HTR-8/SVneo (cell line): ENCODE data around the gene CYP4F2.
"Not testable (repeated sequence)": the region's sequence is repeated elsewhere in the genome, so short reads cannot be mapped to it uniquely, and the experiment has no call there.

Source experiments
- DNase-seq: peaks from one replicate; pipeline ENCODE4 v3.0.0; 2011; ENCODE audit warnings: low spot score, mixed read lengths; ENCODE audit not compliant: insufficient read length
- FAIRE-seq: peaks from 2 replicates; lab custom pipeline; 2011; peaks lifted over from hg19 to GRCh38; lab: Jason Lieb, UNC

CYP4F2 gene

GRCh38 chr19:15902254-15902653 is 4.4 kb upstream of the CYP4F2 start:
- no peak for FAIRE-seq
- DNase-seq = no peak

GRCh38 chr19:15900504-15900903 is 2.6 kb upstream of the CYP4F2 start:
- FAIRE-seq = no peak
- no peak for DNase-seq

- not testable (repeated sequence) for DNase-seq, FAIRE-seq
Observed at GRCh38 chr19:15900032-15900431, 2.2 kb upstream of the CYP4F2 start.

GRCh38 chr19:15899561-15899960 is 1.7 kb upstream of the CYP4F2 start:
- not testable (repeated sequence) for DNase-seq, FAIRE-seq

GRCh38 chr19:15897026-15897737 is 692 bp downstream of the CYP4F2 start:
- no peak for FAIRE-seq

GRCh38 chr19:15895876-15896430 is 1.9 kb downstream of the CYP4F2 start:
- no peak for DNase-seq
- FAIRE-seq = no peak

More at GRCh38 chr19:15897026-15897737, 692 bp downstream of the CYP4F2 start:
- DNase-seq = no peak

GRCh38 chr19:15894359-15894758 is 3.5 kb downstream of the CYP4F2 start:
- DNase-seq (no peak), FAIRE-seq (no peak)

- no peak for FAIRE-seq
Observed at GRCh38 chr19:15893477-15893876, 4.4 kb downstream of the CYP4F2 start.

GRCh38 chr19:15892012-15892411 is 5.9 kb downstream of the CYP4F2 start:
- DNase-seq = no peak
- FAIRE-seq = no peak

More at GRCh38 chr19:15893477-15893876, 4.4 kb downstream of the CYP4F2 start:
- no peak for DNase-seq

- no peak for DNase-seq
- FAIRE-seq = no peak
Observed at GRCh38 chr19:15891434-15891833, 6.4 kb downstream of the CYP4F2 start.

GRCh38 chr19:15889339-15889738 is 8.5 kb downstream of the CYP4F2 start:
- not testable (repeated sequence) for FAIRE-seq, DNase-seq

- no peak for DNase-seq
- no peak for FAIRE-seq
Observed at GRCh38 chr19:15885919-15886318, 12.0 kb downstream of the CYP4F2 start.

GRCh38 chr19:15885167-15885566 is 12.7 kb downstream of the CYP4F2 start:
- FAIRE-seq (no peak), DNase-seq (no peak)

GRCh38 chr19:15883329-15883728 is 14.5 kb downstream of the CYP4F2 start:
- DNase-seq, FAIRE-seq: not testable (repeated sequence)

- FAIRE-seq (no peak), DNase-seq (no peak)
Observed at GRCh38 chr19:15874821-15875474, 22.9 kb downstream of the CYP4F2 start.

GRCh38 chr19:15873771-15874170 is 24.1 kb downstream of the CYP4F2 start:
- not testable (repeated sequence) for FAIRE-seq, DNase-seq

- FAIRE-seq = no peak
- DNase-seq = no peak
Observed at GRCh38 chr19:15871570-15871969, 26.3 kb downstream of the CYP4F2 start.

GRCh38 chr19:15869873-15870272 is 28.0 kb downstream of the CYP4F2 start:
- no peak for DNase-seq
- FAIRE-seq = no peak

GRCh38 chr19:15869109-15869555 is 28.7 kb downstream of the CYP4F2 start:
- DNase-seq (peak; percentile 68), FAIRE-seq (no peak)

GRCh38 chr19:15866636-15867035 is 31.2 kb downstream of the CYP4F2 start:
- FAIRE-seq = no peak

GRCh38 chr19:15864824-15865223 is 33.0 kb downstream of the CYP4F2 start:
- DNase-seq = no peak
- FAIRE-seq = no peak

More at GRCh38 chr19:15866636-15867035, 31.2 kb downstream of the CYP4F2 start:
- no peak for DNase-seq
